Anterior cingulate cortex (tissue), 58 donors: ENCODE results near the gene CROCC2.

ENCODE experiments used
- DNase-seq, 58 donors: peaks; one replicate each; lab custom pipeline; 2025; lab: John Stamatoyannopoulos, UW

The CROCC2 gene

DNA sequence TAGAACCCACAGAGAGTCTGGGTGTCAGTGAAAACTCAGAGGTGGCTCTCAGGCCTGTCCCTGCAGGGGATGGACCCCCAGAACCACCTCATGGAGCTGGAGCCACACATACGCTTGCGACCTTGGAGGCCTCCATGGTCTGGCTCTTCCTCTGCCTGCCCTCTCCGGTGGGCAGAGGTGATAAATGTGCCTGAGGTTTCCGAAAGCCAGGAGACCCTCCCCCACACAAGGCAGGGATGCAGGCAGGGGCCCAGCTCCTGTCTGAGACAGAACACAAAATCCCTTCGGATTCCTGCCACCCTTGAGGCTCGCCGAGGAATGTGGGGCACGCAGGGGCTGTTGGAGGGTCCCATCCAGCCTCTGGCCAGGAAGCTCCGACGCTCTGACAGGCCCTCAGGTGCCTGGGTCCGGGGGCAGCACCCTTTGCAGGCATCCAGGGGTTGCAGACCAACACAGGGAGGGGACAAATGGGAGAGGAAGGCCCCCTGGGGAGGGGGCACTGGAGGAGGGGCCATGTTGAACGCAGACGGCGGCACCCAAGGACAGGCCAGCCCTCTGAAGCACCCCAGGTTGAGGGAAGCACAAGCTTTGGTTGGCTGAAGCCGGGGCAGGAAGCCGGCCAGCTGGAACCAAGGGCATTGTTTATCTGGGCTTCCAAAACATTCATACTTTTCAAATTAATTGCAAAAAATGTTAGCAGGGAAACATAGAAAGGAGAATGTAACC is 88.2 kb downstream of the CROCC2 start:
- no peak for DNase-seq

GRCh38 chr2:240995041-240996021 is 89.2 kb downstream of the CROCC2 start:
- no peak for DNase-seq

DNA sequence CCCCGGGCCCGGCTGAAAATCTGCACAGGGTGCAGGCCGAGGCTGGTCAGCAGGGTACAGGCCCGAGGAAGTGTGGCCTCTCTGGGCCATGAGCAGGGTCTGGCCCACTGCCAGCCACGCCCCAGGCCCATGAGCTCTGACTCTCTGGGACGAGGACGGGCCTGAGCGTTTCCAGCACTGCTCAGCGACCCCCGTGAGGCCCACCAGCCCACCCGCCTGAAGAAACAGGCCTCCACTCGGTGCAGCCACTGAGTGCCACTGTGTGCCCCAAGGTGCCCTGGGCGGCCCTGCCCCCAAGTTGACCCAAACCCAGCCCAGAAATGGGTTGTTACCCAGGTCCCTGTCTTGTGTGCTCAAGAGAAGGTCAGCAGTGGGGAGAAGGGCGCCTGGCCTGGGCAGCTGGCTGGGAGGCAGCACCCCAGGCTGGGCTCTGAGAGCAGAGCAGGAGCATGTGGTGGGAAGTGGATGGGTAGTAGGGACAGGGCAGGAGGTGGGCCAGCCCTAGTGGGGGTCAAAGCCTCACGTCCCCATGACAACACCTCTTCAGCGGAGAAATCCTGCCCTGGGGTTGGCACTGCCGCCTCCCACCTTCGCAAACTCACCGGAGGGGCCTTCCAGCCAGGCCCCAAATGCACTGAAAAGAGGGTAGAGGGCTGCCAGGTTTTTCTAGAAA is 90.2 kb downstream of the CROCC2 start:
- DNase-seq: no peak

DNA sequence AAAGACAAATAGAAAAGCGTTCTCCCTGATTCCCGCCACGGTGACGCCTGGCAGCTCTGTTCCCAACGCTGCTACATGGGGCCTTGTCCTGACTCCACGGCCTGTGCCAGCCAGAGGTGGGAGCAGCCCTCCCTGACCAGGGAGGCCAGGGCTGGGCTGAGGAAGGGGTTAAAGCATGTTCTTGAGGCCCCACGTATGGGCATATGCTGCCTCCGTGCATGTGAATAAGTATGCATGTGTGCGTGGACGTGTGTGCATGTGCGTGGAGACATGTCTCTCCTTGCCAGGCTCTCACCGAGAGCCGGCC is 90.7 kb downstream of the CROCC2 start:
- DNase-seq: no peak

- no peak for DNase-seq
These were observed 91.2 kb downstream of the CROCC2 start for GRCh38 chr2:240997141-240997855.

- DNase-seq: peak in 13 of 58 donors; percentile 9 to 51 (median 36)
These were observed 91.9 kb downstream of the CROCC2 start, which contains the start of gene SNED1 for GRCh38 chr2:240997856-240998705. SNED1 (plus strand) TSS chr2:240998618; CDS start chr2:240998838, 220 bp downstream.

DNA sequence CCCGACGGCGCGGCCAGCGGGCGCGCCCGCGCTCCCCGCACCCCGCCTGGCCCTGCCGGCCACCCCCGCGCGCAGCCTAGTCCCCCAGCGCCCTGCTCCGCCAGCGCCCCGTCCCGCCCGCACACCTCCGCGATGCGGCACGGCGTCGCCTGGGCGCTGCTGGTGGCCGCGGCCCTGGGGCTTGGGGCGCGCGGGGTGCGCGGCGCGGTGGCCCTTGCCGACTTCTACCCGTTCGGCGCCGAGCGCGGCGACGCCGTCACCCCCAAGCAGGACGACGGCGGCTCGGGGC is 92.5 kb downstream of the CROCC2 start:
- DNase-seq: no peak

- DNase-seq: no peak
These were observed 93.1 kb downstream of the CROCC2 start for GRCh38 chr2:240998995-240999791.

DNA sequence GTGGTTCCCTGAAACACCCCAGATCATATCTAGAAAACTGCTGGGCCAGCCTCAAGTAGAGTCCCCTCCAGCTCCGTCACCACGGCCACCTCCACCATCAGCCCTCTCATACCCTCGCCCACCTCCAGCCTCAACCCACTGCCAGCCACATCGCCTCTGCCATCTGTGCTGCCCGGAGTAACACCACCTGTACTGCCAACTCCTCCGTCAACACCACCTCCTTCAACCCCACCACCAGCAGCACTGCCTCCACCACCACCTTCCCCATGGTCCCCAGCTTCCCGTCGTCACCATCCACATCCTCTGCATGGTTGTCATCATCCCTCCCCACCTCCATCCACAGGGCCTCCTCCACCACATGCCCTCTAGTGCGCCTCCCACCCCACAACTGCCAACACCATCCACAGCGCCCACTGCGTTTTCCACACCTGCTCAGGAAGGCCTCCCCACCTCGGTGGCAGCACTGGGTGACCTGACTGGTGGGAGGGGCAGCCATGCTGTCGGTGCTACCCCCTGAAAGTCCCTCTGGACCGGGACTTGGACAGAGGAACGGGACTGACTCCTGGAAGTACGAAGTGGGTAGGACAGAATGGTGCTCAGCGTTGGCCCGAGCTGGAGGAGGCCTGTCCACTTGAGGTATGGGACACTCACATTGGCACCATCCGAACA is 93.9 kb downstream of the CROCC2 start:
- DNase-seq: no peak

DNA sequence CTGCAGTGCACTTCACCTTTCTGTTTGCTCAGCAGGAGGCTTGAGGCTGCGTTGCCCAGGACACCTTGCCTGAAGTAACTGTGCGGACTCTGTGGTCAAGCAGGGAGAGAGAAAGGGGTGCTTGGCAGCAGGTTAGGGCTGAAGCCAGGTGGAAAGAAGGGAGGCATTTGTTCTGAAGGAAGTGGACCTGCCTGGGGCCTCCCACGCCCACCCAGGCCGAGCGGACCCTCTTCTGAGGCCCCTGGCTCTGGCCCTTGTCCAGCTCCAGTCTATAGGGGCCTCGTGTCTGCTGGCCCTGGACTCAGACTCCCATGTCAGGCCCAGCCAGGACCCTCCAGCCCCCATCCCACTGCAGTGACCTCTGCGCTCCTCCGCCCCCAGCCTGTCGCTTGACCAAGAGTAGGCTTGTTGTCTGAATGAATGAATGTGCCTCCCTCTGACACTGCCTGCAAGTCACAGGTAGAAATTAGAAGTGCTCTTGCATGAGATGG is 94.7 kb downstream of the CROCC2 start:
- DNase-seq: no peak

GRCh38 chr2:241001413-241002274 is 95.5 kb downstream of the CROCC2 start:
- no peak for DNase-seq

- DNase-seq: no peak
These were observed 96.3 kb downstream of the CROCC2 start for GRCh38 chr2:241002275-241003046.

DNA sequence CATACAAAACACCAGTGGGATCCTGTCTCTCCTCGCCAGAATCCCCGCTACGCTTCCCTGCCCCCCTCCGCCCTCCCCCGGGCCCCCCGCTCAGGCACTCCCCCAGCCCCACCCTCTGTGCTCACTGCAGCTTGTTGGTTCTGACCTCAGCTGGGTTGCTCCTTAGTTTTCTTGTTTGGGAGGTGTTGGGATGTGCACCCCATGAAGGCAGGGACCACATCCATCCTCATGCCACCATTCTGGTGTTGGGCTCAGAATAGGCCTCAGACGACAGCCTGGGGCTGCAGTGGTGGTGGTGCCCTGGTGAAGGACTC is 96.9 kb downstream of the CROCC2 start:
- DNase-seq: no peak

DNA sequence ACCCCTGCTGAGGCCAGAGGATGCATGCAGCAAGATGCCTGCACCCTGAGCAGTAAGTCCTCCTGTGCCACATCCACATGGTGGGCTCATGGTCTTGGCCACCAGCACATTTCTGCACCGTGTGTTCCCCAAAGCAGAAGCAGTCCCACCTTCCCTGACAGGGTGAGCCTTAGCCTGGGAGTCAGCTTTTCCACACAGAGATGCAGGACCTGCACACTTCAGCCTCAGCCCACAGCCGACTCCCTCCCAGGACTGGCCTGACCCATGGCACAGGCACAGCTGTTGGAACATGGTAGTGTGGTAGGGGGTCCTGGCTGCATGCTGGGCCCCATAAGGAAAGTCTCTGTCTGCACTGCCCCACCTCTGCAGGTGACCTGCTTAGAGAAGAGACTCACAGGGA is 97.2 kb downstream of the CROCC2 start:
- DNase-seq: no peak

- DNase-seq: no peak
These were observed 97.9 kb downstream of the CROCC2 start for GRCh38 chr2:241003830-241004564.

DNA sequence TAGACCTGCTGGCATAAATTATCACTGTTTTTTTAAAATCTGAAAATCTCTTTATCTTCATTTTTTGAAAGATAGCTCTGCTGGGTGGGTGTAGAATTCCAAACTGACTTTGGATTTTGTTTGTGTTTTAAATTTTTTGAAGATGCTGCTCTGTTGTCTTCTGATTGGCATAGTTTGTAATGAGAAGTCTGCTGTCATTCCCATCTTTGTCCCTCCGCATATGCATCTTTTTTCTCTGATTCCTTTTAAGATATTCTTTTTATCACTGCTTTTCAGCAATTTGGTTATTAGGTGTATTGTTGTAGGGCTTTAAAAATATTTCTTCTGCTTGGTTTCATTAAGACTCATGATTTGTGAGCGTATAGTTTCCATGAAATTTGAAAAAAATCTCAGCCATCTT is 99.4 kb downstream of the CROCC2 start:
- DNase-seq: no peak
